Subcutaneous adipose tissue (tissue), 4 donors: ENCODE results near the gene REXO5. TPM values are rescaled to one million over a fixed set of nuclear protein-coding genes. Genes with fewer than 3 reads are reported as not detected.

Experiments used
- CTCF ChIP-seq: fragments of 450-650 bp; IDR thresholded peaks from one replicate; pipeline ENCODE4 v1.5.1; 2016; ENCODE audit warnings: low read depth, mild to moderate bottlenecking, control low read depth, antibody characterized with exemption, moderate library complexity
- total RNA-seq, 4 donors: library from RNA; depleted of rRNA; stranded (reverse); fragments of >200 nt; gene quantifications; one replicate each; pipeline ENCODE4 v1.1.0, GENCODE V29; 2016

REXO5 gene
- total RNA-seq, 4 donors from 2014 or later, result 3.6 to 6.5 (median 5.3) TPM

DNA sequence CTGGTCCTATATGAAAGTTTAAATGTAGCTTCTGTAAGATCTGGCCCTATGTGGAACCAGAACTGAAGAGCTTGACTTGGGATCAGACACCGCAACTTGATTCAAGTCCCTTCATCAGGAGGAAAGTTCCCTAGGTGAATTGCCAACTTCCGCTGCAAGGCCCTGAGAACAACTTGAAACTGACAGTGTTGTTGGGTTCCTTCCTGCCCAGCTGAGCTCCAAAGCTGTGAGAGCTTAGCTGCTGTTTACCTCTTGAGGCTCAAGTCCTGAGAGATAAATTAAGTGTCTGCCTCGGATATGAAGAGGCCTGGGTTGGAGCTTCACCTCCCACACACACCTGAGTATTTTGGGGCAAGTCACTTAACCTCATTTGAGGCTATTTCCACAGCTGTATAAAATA lies 44.7 kb downstream of the REXO5 start:
- TF ChIP-seq CTCF, result no peak

GRCh38 chr16:20851601-20852000 lies 45.3 kb downstream of the REXO5 start:
- no peak for TF ChIP-seq CTCF

- no peak for TF ChIP-seq CTCF
Observed at GRCh38 chr16:20853143-20853542, 46.8 kb downstream of the REXO5 start.

GRCh38 chr16:20853981-20854620 lies 47.8 kb downstream of the REXO5 start:
- TF ChIP-seq CTCF, result no peak

DNA sequence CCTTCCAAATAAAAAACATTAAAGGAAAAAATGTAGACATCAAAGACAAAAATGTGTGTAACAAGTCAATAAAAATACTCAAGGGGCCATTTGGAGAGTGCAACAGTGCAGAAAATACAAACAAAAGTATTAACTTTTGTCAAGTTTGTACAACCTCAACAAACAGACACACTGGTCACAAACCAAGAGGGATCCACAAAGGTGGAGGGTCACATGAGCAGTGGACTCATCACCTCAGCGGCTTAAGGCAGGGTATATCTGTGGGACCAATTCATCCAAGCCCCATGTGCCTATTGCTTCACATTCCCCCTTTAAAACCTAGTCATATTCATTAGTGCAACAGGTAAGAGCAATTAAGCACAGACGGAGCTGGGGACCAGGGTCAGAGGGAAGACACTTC lies 48.6 kb downstream of the REXO5 start:
- TF ChIP-seq CTCF, result no peak

GRCh38 chr16:20857281-20857680 lies 51.0 kb downstream of the REXO5 start:
- TF ChIP-seq CTCF, result no peak

GRCh38 chr16:20859229-20859628 lies 52.9 kb downstream of the REXO5 start:
- no peak for TF ChIP-seq CTCF
